GM21526 (cell line): ENCODE data around the gene CNTNAP2.

ENCODE experiments used
- ATAC-seq: cut with Tn5 transposase; IDR thresholded peaks from one replicate; pipeline ENCODE4 v1.9.1; 2021; ENCODE audit warnings: moderate library complexity; ENCODE audit not compliant: unreplicated experiment, low FRiP score

The CNTNAP2 gene

GRCh38 chr7:146412781-146413180 is 296.2 kb downstream of the CNTNAP2 start:
- ATAC-seq: no peak

DNA sequence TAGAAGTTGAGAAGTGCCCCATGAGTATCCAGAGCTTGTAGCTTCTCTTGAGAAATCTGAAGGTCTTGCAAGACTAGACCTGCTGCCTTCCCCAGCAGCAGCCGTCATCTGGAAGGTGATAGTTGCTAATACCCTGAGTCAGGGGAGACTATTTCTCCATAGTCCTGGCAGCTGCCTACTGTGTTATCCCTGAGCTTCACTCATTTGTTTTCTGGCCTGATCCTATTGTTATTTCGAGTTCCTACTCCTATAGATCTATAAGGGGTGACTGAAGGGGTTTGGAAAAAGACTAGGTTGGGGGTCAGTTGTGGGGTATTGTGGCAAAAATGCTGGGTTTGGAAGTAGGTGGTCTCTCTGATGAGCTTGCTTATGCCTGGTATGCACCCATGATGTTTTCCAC is 297.8 kb downstream of the CNTNAP2 start:
- no peak for ATAC-seq

- no peak for ATAC-seq
These were observed 298.3 kb downstream of the CNTNAP2 start for GRCh38 chr7:146414937-146415336.

DNA sequence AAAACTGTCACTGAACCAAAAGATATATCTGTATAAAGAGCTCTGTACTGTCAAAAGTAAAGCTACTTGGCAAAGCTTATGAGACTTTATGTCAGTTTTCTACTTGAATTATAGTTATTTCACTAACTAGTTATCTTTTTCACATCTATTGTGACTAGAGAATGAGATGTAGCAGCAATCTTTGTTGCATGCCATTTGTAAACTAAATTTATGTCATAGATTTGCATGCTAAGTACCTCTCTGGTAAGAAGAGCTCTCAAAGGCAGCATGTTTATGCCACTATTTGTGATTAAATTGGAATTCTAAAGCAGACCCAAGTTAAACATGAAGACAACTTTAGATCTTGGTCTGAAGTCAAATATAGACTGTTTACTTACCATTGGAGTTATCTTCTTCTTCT is 300.6 kb downstream of the CNTNAP2 start:
- ATAC-seq: no peak

- no peak for ATAC-seq
These were observed 306.8 kb downstream of the CNTNAP2 start for GRCh38 chr7:146423446-146423845.

GRCh38 chr7:146424084-146424483 is 307.5 kb downstream of the CNTNAP2 start:
- no peak for ATAC-seq

DNA sequence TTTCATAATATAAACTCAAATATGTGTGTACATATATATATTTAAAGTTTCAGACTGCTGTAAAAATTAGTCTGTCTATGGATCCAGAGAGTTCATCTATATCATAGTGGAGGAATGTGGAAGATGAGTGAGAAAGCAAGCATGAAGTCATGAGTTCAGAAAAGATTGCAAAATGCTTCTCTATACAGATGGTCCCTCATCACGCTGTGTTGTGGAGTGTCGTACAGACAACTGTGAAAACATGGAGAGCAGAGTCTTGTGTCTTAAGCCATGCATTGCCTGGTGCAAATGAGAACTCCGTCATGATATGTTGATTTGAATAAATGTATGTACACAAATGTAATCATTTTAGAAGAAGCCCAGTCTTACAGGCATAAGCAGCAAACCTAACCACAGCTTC is 316.9 kb downstream of the CNTNAP2 start:
- no peak for ATAC-seq

- no peak for ATAC-seq
These were observed 326.5 kb downstream of the CNTNAP2 start for GRCh38 chr7:146443102-146443501.

DNA sequence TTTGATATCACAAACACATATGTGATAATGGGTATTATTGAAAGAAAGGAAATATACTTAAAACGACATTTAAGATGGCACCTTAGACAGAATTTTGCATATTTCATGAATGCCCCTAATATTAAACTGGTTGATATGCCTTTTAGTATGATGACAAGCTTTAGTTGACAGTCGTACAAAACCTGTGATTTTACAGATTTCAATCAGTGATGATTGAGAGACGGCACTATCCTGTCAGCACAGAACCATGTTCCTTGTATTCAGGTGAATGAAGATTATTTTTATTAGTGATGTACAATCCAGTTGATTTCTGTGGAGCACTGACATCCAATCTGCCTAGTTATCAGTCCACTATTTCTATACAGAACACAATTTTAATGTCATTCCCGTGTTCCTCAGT is 333.0 kb downstream of the CNTNAP2 start:
- ATAC-seq: no peak

- no peak for ATAC-seq
These were observed 338.6 kb downstream of the CNTNAP2 start for GRCh38 chr7:146455091-146455655.

DNA sequence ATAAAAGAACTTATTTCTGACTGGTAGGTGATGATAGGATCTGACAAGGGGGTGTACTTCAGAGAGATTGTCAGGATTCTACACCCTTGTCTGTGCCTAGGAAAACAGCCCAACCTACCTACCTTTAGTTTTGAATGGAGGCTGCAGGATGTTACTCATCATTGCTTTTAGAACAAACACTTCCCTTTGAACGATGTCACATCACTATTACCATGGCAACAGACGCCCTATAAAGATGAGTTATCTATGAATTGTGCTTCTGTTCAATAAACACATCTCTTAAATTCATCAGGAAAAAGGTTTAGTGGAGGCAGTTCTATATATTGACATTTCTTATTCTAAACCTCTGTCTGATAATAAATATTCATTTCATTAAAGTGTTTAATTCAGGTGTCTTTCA is 362.4 kb downstream of the CNTNAP2 start:
- ATAC-seq: no peak

DNA sequence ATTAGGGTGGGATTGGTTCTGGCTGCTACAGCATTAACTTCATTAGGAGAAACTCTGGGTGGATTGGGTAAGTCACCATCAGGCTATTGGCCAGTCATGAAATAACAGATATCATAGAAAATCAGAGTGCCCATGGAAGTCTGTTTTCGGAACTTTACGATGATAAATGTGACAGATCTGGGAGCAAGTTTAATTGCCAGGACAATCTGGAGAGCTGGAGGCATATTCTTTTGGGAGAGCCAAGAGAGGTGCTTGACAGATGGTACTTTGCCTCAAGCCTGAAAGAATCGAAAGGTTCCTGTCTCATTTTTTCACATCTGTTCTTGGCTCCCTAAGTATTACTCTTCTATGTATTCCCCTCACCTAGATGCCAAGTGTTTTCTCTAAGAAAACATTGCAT is 369.9 kb downstream of the CNTNAP2 start:
- no peak for ATAC-seq

DNA sequence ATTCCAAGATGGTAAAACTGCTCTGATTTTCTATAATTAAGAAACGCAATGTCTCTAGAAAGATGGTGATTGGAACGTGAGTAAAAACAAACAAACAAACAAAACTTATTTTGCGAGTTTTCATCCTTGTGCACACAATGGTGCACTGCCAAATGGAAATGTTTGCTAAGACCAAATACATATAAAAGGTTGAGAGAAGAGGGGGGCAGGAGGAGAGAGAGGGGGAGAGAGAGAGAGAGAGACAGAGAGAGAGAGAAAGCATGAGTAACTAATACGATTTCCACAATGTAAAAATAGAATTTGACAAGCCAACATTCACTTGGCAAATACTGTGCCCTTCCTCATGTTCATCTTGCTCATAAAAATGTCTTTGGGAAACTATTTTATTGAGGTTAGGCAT is 375.4 kb downstream of the CNTNAP2 start:
- no peak for ATAC-seq

GRCh38 chr7:146494952-146495596 is 378.5 kb downstream of the CNTNAP2 start:
- ATAC-seq: no peak

- ATAC-seq: no peak
These were observed 380.1 kb downstream of the CNTNAP2 start for GRCh38 chr7:146496657-146497056.

DNA sequence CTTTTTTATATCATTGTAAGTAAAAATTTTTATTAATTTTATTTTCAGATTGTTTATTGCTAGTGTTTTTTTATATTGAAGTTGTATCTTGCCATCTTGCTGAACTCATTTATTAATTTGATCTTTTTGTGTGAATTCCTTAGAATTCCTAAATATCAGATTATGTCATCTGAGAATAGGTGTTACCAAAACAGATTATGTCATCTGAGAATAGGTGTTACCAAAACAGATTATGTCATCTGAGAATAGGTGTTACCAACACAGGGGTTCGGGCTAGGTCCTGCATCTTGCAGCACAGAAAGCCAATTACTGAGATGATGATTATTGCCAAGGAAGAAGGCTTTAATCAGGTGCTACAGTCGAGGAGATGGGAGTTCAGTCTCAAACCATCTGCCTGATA is 383.4 kb downstream of the CNTNAP2 start:
- ATAC-seq: no peak

DNA sequence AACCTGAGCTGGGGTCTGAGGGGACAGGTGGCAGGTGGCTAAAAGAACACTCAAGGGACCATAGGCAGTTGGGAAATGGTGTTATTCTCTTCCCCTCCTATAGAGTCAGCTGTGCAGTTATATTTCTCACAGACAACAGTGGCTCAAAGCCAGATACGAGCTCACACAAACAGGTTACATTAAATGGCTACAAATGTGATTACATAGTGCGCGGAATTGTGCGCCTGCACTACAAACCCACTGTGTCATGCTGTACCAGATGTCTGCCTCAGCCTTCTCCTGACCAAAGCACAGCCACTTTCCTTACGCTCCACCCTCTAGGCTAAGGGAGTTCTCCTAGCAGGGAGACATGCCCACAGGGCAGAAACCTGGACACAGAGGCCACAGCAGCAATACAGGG is 387.2 kb downstream of the CNTNAP2 start:
- no peak for ATAC-seq

- ATAC-seq: no peak
These were observed 393.6 kb downstream of the CNTNAP2 start for GRCh38 chr7:146510088-146510680.

- ATAC-seq: no peak
These were observed 397.7 kb downstream of the CNTNAP2 start for GRCh38 chr7:146514304-146514703.

GRCh38 chr7:146528581-146528980 is 412.0 kb downstream of the CNTNAP2 start:
- ATAC-seq: no peak

DNA sequence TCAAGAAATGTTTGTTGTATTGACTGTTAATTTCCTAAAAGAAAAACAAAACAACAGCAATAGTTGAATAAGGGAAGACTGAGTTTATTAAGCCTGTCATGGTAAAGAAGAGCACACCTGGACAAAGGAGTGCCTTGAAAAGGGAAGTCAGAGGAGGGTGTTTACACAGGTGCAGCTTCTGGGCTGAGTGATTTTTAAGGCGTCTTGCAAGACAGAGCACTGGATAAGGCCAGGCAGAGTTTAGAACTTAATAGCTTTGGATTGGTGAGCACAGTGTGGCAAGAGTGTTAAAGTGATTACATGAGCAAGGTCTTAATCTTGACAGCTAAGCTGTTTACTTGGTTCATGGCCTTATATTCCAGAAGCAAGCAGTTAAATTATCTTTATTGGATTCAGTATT is 423.2 kb downstream of the CNTNAP2 start:
- ATAC-seq: no peak

- no peak for ATAC-seq
These were observed 425.5 kb downstream of the CNTNAP2 start for GRCh38 chr7:146542101-146542500.
